Activated CD4-positive, alpha-beta T cell treated with anti-CD3 and anti-CD28 coated beads for 4 hours (primary cell): ENCODE data around the gene NOL6.
A peak's percentile ranks its signal among the peaks of the same experiment; 100 is the strongest.
"Not testable (repeated sequence)": the region's sequence is repeated elsewhere in the genome, so short reads cannot be mapped to it uniquely, and the experiment has no call there.

ENCODE experiments used
- DNase-seq, 2 donors: peaks; one replicate each; pipeline ENCODE4 v3.0.0-alpha.2; 2020

Gene NOL6

GRCh38 chr9:33469891-33470290 lies 3.8 kb downstream of the NOL6 start:
- no peak for DNase-seq

GRCh38 chr9:33468797-33469621 lies 4.7 kb downstream of the NOL6 start:
- DNase-seq = no peak

- DNase-seq = no peak
Measured at GRCh38 chr9:33468215-33468730, 5.5 kb downstream of the NOL6 start.

GRCh38 chr9:33467526-33467925 lies 6.2 kb downstream of the NOL6 start:
- DNase-seq = no peak

- peak; percentile 65 to 78 for DNase-seq
Measured at GRCh38 chr9:33466565-33467495, 6.9 kb downstream of the NOL6 start.

- no peak for DNase-seq
Measured at GRCh38 chr9:33465596-33466564, 7.8 kb downstream of the NOL6 start.

GRCh38 chr9:33465096-33465495 lies 8.6 kb downstream of the NOL6 start:
- no peak for DNase-seq

- no peak for DNase-seq
Measured at GRCh38 chr9:33464045-33464636, 9.6 kb downstream of the NOL6 start.

GRCh38 chr9:33463151-33463550 lies 10.6 kb downstream of the NOL6 start:
- DNase-seq = no peak

GRCh38 chr9:33461492-33461891 lies 12.2 kb downstream of the NOL6 start:
- DNase-seq = no peak

GRCh38 chr9:33460854-33461253 lies 12.9 kb downstream of the NOL6 start:
- DNase-seq = no peak

GRCh38 chr9:33459115-33459514 lies 14.6 kb downstream of the NOL6 start:
- no peak for DNase-seq

GRCh38 chr9:33458444-33458843 lies 15.3 kb downstream of the NOL6 start:
- peak; percentile 79 for DNase-seq

- no peak for DNase-seq
Measured at GRCh38 chr9:33455945-33456344, 17.8 kb downstream of the NOL6 start.

- DNase-seq = not testable (repeated sequence)
Measured at GRCh38 chr9:33455456-33455855, 18.3 kb downstream of the NOL6 start.

- DNase-seq = not testable (repeated sequence)
Measured at GRCh38 chr9:33454661-33455026, 19.1 kb downstream of the NOL6 start.

GRCh38 chr9:33453999-33454660 lies 19.6 kb downstream of the NOL6 start:
- no peak for DNase-seq

GRCh38 chr9:33453286-33453860 lies 20.4 kb downstream of the NOL6 start:
- DNase-seq = no peak

- peak; percentile 52 to 58 for DNase-seq
Measured at GRCh38 chr9:33452828-33453271, 20.9 kb downstream of the NOL6 start.

GRCh38 chr9:33450621-33451146 lies 23.0 kb downstream of the NOL6 start:
- DNase-seq = no peak

- no peak for DNase-seq
Measured at GRCh38 chr9:33449715-33450114, 24.0 kb downstream of the NOL6 start.
